ENCODE data around the gene SLC39A11. TPM values are rescaled to one million over a fixed set of nuclear protein-coding genes. Genes with fewer than 3 reads are reported as not detected.

Gene SLC39A11
- total RNA-seq, 1 experiment from 2014 or later: 15.2 TPM

DNA sequence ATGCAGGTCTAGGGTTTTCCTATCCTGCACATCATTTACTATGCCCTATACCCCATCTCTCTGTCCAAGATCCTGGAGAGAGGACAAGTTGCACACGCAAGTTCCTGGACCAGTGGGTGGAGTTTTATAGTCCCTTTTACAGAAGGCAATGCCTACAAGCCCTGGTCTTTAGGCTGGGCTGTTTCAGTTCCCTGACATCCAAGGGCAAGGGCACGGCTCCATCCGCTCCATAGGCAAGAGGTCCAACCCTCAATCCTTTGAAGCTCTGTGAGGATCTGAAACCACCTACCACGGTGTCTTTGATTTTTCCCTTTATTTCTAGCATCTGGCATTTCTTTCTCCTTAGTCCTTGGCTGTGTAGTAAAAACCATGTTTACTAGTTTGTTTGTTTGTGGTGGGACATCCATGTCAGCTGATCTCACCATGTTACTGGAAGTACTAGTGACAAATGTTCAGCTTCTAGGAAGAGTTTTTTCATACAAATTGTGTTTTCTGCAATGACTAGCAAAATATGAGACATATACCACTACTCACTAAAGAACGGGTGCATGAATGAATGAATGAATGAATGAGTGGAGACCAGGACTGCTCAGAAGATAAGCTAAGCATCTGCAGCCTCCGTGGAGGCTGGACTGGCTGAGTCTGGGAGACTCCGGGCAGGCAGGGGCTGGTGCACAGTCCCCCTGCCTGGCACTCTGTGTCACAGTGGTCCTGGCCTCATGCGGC lies 359.4 kb downstream of the SLC39A11 start:
- WGBS (ENCODE audit: extremely low coverage, insufficient read length, low lambda C conversion rate): no CpG with 5 or more reads among the region's 8 CpGs
- no peak overlapping the region for H2AK5ac ChIP-seq (ENCODE audit: insufficient read length, low read length)
- no peak overlapping the region for H2BK12ac ChIP-seq (ENCODE audit: insufficient read length, low read depth, low read length)
- no peaks in the 10 kb centered on the region for H4K20me1 ChIP-seq (ENCODE audit: control insufficient read depth, insufficient read depth, insufficient read length)
- no peak overlapping the region for H2BK5ac ChIP-seq (ENCODE audit: insufficient read length, low read length)
- no peak overlapping the region for H4K8ac ChIP-seq (replicated peaks; ENCODE audit: insufficient read length, low read depth, low read length)
- Mint-ChIP-seq H3K9me3 (no peaks in the 10 kb centered on the region), H3K4me3 (no peak overlapping the region), H3K27me3 (ENCODE audit: low read depth) (no peaks in the 10 kb centered on the region; the same call in 1 of the 2 replicates), H3K36me3 (ENCODE audit: insufficient read depth in 1 of 3, low read depth in 3 of 3) (no peaks in the 10 kb centered on the region), H3K4me1 (no peaks in the 10 kb centered on the region), H3K27ac (no peak overlapping the region)
- H3K4me1 ChIP-seq (ENCODE audit: insufficient read depth, low read length): no peaks in the 10 kb centered on the region
- H3K79me2 ChIP-seq (ENCODE audit: insufficient read depth, low read length): no peaks in the 10 kb centered on the region
- no peak overlapping the region for H2BK120ac ChIP-seq (ENCODE audit: low read depth, low read length, poor library complexity, severe bottlenecking)
- no peaks in the 10 kb centered on the region for H3K23me2 ChIP-seq (ENCODE audit: insufficient read length, low read depth, low read length, poor library complexity, severe bottlenecking)
- no peak overlapping the region for H3K9ac ChIP-seq (ENCODE audit: extremely low read depth, insufficient read length, low read length)
- no peak overlapping the region for H3T11ph ChIP-seq (ENCODE audit: low read length)
- H2AFZ ChIP-seq (ENCODE audit: low read length): no peak overlapping the region
- H3K4ac ChIP-seq (ENCODE audit: low read depth, low read length): no peak overlapping the region
- H3K14ac ChIP-seq (ENCODE audit: insufficient read depth, low read length): no peak overlapping the region
- DNase-seq: no peak
- no peak overlapping the region for H2BK15ac ChIP-seq (ENCODE audit: low read depth, low read length)
- no peak overlapping the region for H4K5ac ChIP-seq (ENCODE audit: insufficient read length, low read depth, low read length)
- no peak overlapping the region for H3K4me2 ChIP-seq (ENCODE audit: insufficient read depth, insufficient read length, low read length)
- no peak overlapping the region for H2BK20ac ChIP-seq (ENCODE audit: low read depth, low read length, poor library complexity, severe bottlenecking)
- no peak overlapping the region for H3K56ac ChIP-seq (ENCODE audit: insufficient read length, low read depth, low read length)
- no peaks in the 10 kb centered on the region for H3K9me3 ChIP-seq (ENCODE audit: control insufficient read depth, low read depth, low read length)
- H3K27me3 ChIP-seq (ENCODE audit: insufficient read depth, low read length): no peaks in the 10 kb centered on the region
- H3K23ac ChIP-seq (ENCODE audit: insufficient read length, low read depth, low read length): no peak overlapping the region
- no peaks in the 10 kb centered on the region for H3K79me1 ChIP-seq (ENCODE audit: insufficient read depth, low read depth, low read length, poor library complexity, severe bottlenecking)
- H3K18ac ChIP-seq (ENCODE audit: insufficient read length, low read depth, low read length): no peak overlapping the region
- no peak overlapping the region for H4K91ac ChIP-seq (ENCODE audit: insufficient read length, low read depth, low read length)
- TF ChIP-seq, protein P1, sequence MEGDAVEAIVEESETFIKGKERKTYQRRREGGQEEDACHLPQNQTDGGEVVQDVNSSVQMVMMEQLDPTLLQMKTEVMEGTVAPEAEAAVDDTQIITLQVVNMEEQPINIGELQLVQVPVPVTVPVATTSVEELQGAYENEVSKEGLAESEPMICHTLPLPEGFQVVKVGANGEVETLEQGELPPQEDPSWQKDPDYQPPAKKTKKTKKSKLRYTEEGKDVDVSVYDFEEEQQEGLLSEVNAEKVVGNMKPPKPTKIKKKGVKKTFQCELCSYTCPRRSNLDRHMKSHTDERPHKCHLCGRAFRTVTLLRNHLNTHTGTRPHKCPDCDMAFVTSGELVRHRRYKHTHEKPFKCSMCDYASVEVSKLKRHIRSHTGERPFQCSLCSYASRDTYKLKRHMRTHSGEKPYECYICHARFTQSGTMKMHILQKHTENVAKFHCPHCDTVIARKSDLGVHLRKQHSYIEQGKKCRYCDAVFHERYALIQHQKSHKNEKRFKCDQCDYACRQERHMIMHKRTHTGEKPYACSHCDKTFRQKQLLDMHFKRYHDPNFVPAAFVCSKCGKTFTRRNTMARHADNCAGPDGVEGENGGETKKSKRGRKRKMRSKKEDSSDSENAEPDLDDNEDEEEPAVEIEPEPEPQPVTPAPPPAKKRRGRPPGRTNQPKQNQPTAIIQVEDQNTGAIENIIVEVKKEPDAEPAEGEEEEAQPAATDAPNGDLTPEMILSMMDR (conservative IDR thresholded peaks at IDR 0.05): no peak
- H3K27ac ChIP-seq (ENCODE audit: insufficient read length, low read depth, low read length): no peak overlapping the region
